GM19238 (cell line): ENCODE data around the gene NECAP2.
"Not testable (repeated sequence)": the region's sequence is repeated elsewhere in the genome, so short reads cannot be mapped to it uniquely, and the experiment has no call there.

Experiments
- DNase-seq: peaks from one replicate; pipeline ENCODE4 v3.0.0; 2011; ENCODE audit warnings: low spot score; ENCODE audit not compliant: insufficient read length

NECAP2 gene

GRCh38 chr1:16492937-16493336, 52.4 kb downstream of the NECAP2 start:
- DNase-seq = not testable (repeated sequence)

DNA sequence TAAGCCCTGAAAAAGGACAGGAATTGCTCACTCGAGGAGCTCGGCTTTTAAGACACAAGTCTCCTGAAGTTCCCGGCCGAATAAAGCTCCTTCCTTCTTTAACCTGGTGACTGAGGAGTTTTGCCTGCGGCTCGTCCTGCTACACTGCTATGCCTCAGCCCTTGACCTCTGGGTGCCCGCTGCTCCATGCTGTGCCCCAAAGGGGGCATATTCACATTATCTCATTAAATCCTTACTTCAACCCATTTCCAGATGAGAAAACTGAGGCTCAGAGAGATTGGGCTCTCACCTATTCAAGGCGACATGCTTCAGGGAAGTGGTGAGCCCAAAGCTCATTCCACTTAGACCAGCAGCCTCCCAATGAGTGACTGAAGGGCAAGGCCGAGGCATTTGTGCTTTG, 53.2 kb downstream of the NECAP2 start:
- DNase-seq = not testable (repeated sequence)

DNA sequence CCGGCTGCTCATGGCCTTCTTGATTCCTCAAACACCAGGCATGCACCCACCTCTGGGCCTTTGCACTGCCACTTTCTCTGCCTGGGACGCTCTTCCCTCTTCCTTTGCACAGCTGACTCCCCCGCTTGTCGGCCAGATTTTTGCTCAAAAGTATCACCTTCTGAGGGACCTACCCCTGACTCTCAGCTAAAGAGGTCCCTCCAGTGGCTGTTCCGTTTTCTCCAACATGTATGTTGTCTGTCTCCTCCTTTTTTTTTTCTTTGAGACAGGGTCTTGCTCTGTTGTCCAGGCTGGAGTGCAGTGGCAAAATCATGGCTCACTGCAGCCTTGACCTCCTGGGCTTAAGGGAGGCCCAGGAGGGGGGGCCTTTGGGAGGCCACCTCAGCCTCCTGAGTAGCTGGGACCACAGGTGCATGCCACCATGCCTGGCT, 57.0 kb downstream of the NECAP2 start:
- not testable (repeated sequence) for DNase-seq

GRCh38 chr1:16498047-16498446, 57.5 kb downstream of the NECAP2 start:
- not testable (repeated sequence) for DNase-seq

DNA sequence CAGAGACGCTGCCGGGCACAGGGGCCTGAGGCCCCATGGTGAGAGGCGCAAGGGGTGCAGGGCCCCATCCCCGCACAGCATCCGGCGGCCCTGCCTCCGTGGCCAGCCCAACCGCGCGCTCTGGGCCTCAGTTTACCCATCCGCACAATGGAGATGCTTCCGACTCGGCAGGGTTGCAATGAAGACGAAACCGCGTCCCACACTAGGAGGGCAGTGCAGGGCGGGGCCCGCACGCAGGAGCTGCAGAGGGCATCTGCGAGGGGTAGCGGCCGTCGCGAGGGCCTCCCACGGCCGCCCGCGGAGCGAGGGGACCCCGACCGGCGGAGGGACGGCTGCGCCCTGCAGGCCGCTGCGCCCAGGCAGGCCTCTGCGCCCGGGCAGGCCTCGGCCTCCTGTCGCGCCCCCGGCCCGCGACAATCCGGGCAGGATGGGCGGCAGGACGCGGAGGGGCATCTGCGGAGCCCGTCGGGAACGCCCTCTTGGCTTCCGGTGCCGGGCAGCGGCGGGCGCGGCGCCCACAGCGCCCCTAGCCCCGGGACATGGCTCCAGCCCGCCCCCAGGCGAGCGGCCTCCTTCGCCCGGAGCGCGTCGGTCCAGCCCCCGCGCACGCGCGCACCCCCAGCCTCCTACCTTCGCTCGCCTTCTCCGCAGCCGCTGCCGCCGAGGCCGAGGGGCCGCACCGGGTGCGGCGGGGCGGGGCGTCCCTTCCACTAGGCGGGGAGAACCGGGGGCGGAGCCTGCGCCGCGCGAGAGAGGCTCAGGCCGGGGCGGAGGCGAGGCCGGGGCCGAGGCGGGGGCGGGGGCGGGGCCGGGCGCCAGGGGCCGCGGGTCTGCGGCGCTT, 58.3 kb downstream of the NECAP2 start:
- peak; percentile 93 for DNase-seq

DNA sequence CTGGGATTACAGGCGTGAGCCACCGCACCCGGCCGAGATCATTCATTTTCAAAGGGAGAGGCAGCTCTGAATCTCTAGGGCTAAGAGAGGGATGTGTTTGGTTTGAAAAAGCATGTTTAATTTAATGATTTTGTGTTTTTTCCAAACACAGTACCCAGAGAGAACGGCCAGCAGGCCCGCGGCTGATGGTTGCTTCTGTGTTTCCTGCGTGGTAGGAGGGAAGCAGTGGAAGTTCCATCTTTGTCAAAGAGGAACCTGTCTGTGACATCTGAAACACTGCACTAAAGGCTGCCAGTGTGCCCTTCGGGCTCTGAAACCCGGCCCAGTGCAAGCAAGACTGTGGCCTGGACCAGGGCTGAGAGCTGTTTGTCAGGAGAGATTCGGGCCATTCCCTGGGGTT, 59.9 kb downstream of the NECAP2 start:
- DNase-seq = not testable (repeated sequence)

DNA sequence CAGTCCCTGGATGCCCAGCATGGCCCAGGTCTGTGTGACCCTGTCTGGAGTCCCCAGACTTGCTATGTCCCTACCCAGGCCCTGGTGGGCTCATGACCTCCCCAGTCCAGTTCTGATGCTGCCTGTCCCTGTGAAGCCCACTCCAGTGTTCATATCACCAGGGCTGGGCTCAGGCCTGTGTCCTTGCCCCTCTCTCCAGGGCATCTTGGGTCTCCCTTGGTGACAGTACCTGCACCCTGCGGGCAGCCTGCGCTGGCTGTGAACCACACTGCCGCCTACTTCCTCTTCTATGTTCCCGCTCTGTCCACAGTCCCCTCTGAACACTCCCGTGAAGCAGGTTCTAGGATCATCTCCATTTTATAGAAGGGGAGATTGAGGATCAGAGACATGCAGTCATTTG, 60.5 kb downstream of the NECAP2 start:
- not testable (repeated sequence) for DNase-seq

GRCh38 chr1:16501446-16501845, 60.9 kb downstream of the NECAP2 start:
- DNase-seq = not testable (repeated sequence)

- no peak for DNase-seq
Measured at GRCh38 chr1:16503494-16503893, 63.0 kb downstream of the NECAP2 start.

GRCh38 chr1:16505870-16506269, 65.3 kb downstream of the NECAP2 start:
- not testable (repeated sequence) for DNase-seq

DNA sequence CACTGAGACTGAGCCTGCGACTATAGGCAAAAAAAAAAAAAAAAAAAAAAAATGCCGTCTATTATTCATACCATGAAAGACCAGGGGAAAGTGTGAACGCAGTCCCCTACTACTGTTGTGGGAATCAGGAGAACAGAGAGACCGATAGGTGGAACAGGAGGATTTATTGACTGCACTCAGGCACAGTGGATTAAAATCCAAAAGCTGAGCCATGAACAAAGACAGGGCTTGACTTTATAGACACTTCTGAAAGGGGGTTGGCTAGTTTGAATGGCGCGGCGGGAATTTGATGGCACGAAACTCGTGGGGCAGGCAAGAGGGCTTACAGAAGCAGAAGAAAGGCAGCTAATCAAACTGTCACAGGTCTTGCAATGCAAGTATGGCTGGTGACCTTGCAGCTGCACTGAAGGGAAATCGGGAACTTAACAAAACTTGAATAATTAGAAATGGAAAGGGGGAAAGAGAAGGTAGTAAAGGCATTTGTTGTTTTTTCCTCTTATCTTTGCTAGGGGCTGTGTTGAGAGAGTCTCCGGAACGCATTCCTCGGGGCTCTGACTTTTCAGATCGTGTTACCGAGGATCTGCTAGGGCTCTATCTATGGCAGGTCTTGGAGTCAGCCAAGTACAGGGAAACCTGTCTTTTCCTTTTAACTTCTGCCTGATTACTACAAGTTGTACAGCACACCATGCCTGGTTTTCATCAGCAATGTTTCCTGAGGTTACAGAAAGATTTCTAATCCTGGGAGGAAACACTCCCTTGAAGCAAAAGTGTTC, 66.0 kb downstream of the NECAP2 start:
- DNase-seq = not testable (repeated sequence)

DNA sequence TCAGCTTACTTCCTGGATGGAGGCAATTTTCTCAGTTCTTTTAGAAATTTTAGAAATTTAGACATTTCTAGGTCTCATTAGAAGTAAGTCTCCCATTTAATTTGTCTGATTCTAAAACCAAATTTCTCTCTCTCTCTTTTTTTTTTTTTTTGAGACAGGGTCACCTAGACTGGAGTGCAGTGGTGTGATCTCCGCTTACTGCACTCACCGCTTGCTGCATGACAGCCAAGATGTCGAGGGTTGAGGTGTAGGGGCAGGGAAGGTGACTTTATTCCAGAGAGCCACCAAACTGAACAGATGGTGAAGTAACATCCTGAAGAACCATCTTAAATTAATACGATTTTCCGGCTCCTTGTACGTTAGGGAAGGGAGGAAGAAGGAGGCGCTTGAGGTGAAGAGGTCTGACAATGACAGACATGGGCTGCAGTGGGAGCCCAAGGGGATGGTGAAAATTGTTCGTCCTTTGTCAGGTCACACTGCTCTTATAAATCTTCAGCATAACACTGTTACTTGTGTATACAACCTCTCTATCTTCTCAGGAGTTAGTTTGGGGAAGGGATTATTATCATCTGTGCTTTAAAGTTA, 68.4 kb downstream of the NECAP2 start:
- not testable (repeated sequence) for DNase-seq
